ENCODE data around the gene DPF3. TPM values are rescaled to one million over a fixed set of nuclear protein-coding genes. Genes with fewer than 3 reads are reported as not detected.

DPF3 gene
- total and polyA plus RNA-seq, 9 of the 15 experiments (the other 6 are each of a cell fraction or from before 2014, with no cell fraction given), result 0.21 to 4.9 (median 1.2) TPM

DNA sequence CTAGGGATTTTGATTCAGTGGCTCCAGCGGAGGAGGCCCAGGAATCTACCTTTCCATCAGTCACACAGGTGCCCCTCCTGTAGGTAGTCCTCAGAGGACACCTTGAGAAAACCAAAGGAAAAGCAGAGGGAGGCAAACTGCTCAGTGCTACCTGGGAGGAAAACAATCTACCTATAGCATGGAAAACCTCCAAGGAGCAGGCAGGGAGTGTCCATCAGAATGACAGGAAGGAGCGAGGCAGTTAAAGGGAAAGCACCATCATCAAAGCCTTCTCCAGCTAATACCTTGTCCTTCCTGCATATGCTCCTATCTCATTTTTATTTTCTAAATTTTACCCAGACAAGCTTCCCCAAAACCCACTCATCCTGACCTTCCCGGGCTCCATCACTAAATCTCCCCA is 25.4 kb downstream of the DPF3 start (continued):
- TF ChIP-seq, protein P1, sequence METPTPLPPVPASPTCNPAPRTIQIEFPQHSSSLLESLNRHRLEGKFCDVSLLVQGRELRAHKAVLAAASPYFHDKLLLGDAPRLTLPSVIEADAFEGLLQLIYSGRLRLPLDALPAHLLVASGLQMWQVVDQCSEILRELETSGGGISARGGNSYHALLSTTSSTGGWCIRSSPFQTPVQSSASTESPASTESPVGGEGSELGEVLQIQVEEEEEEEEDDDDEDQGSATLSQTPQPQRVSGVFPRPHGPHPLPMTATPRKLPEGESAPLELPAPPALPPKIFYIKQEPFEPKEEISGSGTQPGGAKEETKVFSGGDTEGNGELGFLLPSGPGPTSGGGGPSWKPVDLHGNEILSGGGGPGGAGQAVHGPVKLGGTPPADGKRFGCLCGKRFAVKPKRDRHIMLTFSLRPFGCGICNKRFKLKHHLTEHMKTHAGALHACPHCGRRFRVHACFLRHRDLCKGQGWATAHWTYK (CRISPR knock-in tag; IDR thresholded peaks at IDR 0.05), result no peak
- no peak for TF ChIP-seq ZFP1 (CRISPR knock-in tag; IDR thresholded peaks at IDR 0.05)
- no peak for TF ChIP-seq HOXB6 (CRISPR knock-in tag; IDR thresholded peaks at IDR 0.05; ENCODE audit: borderline replicate concordance)

DNA sequence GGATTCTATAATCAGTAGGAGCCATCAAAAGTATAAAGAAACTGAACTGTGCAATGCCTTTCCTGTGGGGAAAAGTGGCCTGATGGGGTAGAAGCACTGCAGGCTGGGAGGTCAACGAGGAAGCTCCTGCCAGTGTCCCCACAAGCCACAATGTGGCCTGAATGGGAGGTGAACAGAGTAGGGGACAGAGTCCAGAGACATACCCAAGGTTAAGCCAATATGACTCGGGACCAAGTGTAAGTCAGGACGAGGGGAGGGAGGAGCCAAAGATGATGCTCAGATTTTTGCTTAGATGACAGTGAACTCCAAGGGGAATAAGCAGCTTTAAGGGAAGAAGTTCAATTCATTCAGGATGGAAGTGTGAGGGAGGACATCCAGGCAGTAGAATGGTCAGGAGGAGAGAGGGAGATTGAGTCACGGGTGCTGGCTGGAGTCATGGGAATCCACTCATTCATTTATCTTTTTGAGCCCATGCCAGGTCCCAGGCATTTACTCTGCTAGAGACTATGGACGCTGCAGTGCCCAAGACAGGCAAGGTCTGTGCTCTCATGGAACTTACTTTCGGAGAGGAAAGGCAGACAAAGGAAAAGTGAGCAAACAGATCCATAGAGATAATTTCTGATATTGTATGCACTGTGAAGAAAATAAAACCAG is 29.1 kb downstream of the DPF3 start:
- DNase-seq (ENCODE audit: extremely low read depth in 1 of 4, low spot score in 3 of 4), result no peak
- Histone ChIP-seq H3K79me2 (ENCODE audit: control insufficient read depth, insufficient read depth, low read length) (no peaks in the 10 kb centered on the region), H3K4me3 (no peak overlapping the region), H3K4me2 (ENCODE audit: insufficient read depth, low read length) (no peak overlapping the region), H3K9ac (ENCODE audit: insufficient read depth in 1 of 2, low read depth in 2 of 2, low read length in 2 of 2) (no peak overlapping the region), H3K9me3 (replicated peaks; ENCODE audit: control insufficient read depth, insufficient read depth, low read depth, low read length) (no peaks in the 10 kb centered on the region), H3K27ac (ENCODE audit: extremely low read depth, low read depth, low read length) (no peak overlapping the region), H4K20me1 (replicated peaks; ENCODE audit: control insufficient read depth, insufficient read depth, low read length) (no peaks in the 10 kb centered on the region), H2AFZ (ENCODE audit: low read depth, low read length) (no peak overlapping the region), H3K27me3 (ENCODE audit: control insufficient read depth in 2 of 2, insufficient read depth in 2 of 2, low read length in 2 of 2) (no peaks in the 10 kb centered on the region), H3K4me1 (replicated peaks in 1 of 2; ENCODE audit: control insufficient read depth in 2 of 2, insufficient read depth in 2 of 2, low read length in 2 of 2) (peaks cover 0 to 8% of the 10 kb centered on the region in 2 experiments; a peak in 3 of 5 replicates), H3K36me3 (ENCODE audit: control insufficient read depth, insufficient read depth, low read length) (no peaks in the 10 kb centered on the region), H3K9me1 (ENCODE audit: control insufficient read depth, insufficient read depth, low read length) (no peaks in the 10 kb centered on the region)
- ATAC-seq, result no peak
- no TSS peak for BruUV-seq (replicated peaks)
- POLR2A ChIA-PET, result interaction anchor here (0.5 kb wide), 1 partner anchor 31 kb away, joined by 5 read pairs; no protein-coding TSS in a partner anchor
- no peak for FAIRE-seq
- TF ChIP-seq CXXC5 (CRISPR knock-in tag; IDR thresholded peaks at IDR 0.05) (no peak), NFE2L1 (tag; IDR thresholded peaks at IDR 0.05; ENCODE audit: borderline replicate concordance, low read depth) (no peak), RBM14 (IDR thresholded peaks at IDR 0.05; ENCODE audit: borderline replicate concordance, insufficient read depth, low read depth, low read length) (no peak), YY1 (IDR thresholded peaks at IDR 0.05; ENCODE audit: borderline replicate concordance in 1 of 3, control insufficient read depth in 1 of 3, extremely low read depth in 1 of 3, insufficient read depth in 3 of 3, insufficient read length in 1 of 3, insufficient replicate concordance in 2 of 3, low read depth in 1 of 3, low read length in 2 of 3) (no peak), ZBTB8A (IDR thresholded peaks at IDR 0.05; ENCODE audit: partially characterized antibody) (no peak), EGR1 (conservative IDR thresholded peaks at IDR 0.05) (no peak), ZNF584 (CRISPR knock-in tag; IDR thresholded peaks at IDR 0.05; ENCODE audit: low read depth) (no peak), KDM1A (IDR thresholded peaks at IDR 0.05) (no peak), HNRNPH1 (optimal IDR thresholded peaks at IDR 0.05; ENCODE audit: low read depth, low read length) (no peak), TBP (optimal IDR thresholded peaks at IDR 0.05; ENCODE audit: low read depth, low read length) (no peak), PHF21A (IDR thresholded peaks at IDR 0.05; ENCODE audit: borderline replicate concordance, low read depth) (no peak)
- TF ChIP-seq, protein P2, sequence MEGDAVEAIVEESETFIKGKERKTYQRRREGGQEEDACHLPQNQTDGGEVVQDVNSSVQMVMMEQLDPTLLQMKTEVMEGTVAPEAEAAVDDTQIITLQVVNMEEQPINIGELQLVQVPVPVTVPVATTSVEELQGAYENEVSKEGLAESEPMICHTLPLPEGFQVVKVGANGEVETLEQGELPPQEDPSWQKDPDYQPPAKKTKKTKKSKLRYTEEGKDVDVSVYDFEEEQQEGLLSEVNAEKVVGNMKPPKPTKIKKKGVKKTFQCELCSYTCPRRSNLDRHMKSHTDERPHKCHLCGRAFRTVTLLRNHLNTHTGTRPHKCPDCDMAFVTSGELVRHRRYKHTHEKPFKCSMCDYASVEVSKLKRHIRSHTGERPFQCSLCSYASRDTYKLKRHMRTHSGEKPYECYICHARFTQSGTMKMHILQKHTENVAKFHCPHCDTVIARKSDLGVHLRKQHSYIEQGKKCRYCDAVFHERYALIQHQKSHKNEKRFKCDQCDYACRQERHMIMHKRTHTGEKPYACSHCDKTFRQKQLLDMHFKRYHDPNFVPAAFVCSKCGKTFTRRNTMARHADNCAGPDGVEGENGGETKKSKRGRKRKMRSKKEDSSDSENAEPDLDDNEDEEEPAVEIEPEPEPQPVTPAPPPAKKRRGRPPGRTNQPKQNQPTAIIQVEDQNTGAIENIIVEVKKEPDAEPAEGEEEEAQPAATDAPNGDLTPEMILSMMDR (IDR thresholded peaks at IDR 0.05 in 2 of 3, conservative IDR thresholded peaks at IDR 0.05 in 1 of 3; ENCODE audit: insufficient read depth in 2 of 3, low read depth in 1 of 3, low read length in 3 of 3), result no peak
- intact Hi-C loops (cut with micrococcal nuclease), result no loop called here
- 12% methylated on average over 6 of the region's 6 CpGs for WGBS (ENCODE audit: insufficient coverage, low coverage, missing lambda C conversion rate)
- in situ Hi-C loops (cut with MboI), result no loop called here
- CTCF ChIA-PET (ENCODE audit: low intra/inter-chr PET ratio), result no interaction called here

Measured in K562 (cell line).